MM.1S (cell line): ENCODE data around the gene COL5A1.

Source experiments
- EZH2phosphoT487 ChIP-seq: fragments of 300-600 bp; sonication (generic); IDR thresholded peaks from 2 replicates; pipeline ENCODE4 v1.6.1; 2018; ENCODE audit warnings: antibody characterized with exemption, low read length
- TF ChIP-seq, protein P1 (sequence below): fragments of 300-600 bp; sonication (generic); IDR thresholded peaks from 2 replicates; pipeline ENCODE4 v1.5.1; 2016; ENCODE audit warnings: antibody characterized with exemption, low read length, mixed read lengths

DNA sequence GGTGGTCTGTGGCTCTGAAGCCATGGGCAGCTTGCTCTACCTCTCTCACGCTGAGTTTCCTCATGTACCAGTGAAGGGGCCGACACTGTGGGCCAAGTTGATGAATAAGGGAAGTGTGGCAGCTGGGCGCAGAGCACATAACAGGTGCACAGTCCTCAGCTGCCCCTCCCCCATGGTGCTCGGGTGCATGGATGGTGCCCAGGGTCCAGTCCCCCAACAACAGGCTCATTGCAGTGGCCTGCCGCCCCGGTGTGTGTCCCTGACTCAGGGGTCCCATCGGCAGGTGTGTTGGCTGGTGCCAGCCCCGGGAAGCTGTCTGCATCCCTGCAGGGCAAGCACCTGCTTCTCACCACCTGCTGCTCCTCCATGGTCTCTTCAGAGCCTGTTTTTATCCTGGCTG, 36.6 kb downstream of the COL5A1 start:
- TF ChIP-seq EZH2phosphoT487 = no peak
- TF ChIP-seq, protein P1, sequence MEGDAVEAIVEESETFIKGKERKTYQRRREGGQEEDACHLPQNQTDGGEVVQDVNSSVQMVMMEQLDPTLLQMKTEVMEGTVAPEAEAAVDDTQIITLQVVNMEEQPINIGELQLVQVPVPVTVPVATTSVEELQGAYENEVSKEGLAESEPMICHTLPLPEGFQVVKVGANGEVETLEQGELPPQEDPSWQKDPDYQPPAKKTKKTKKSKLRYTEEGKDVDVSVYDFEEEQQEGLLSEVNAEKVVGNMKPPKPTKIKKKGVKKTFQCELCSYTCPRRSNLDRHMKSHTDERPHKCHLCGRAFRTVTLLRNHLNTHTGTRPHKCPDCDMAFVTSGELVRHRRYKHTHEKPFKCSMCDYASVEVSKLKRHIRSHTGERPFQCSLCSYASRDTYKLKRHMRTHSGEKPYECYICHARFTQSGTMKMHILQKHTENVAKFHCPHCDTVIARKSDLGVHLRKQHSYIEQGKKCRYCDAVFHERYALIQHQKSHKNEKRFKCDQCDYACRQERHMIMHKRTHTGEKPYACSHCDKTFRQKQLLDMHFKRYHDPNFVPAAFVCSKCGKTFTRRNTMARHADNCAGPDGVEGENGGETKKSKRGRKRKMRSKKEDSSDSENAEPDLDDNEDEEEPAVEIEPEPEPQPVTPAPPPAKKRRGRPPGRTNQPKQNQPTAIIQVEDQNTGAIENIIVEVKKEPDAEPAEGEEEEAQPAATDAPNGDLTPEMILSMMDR = no peak
